ENCODE measurements around the gene FOXK1.

The FOXK1 gene

GRCh38 chr7:4789194-4790077 is 107.3 kb downstream of the FOXK1 start:
- Histone ChIP-seq H3K4me2 (ENCODE audit: low read length) (no peak overlapping the region), H3K4me3 (ENCODE audit: low read depth, low read length) (no peak overlapping the region), H3K27me3 (ENCODE audit: control insufficient read depth, insufficient read depth, low read length) (no peaks in the 10 kb centered on the region), H3K79me2 (no peaks in the 10 kb centered on the region), H3K27ac (no peak overlapping the region), H3K9me3 (ENCODE audit: control insufficient read depth, low read length) (no peaks in the 10 kb centered on the region), H3K9ac (no peak overlapping the region), H2AFZ (no peak overlapping the region), H3K36me3 (ENCODE audit: control insufficient read depth, insufficient read depth, low read length) (no peaks in the 10 kb centered on the region), H3K4me1 (no peaks in the 10 kb centered on the region)
- TF ChIP-seq CTCF (IDR thresholded peaks at IDR 0.05) = no peak

GRCh38 chr7:4790078-4790465 is 108.0 kb downstream of the FOXK1 start:
- no peaks in the 10 kb centered on the region for H3K9me3 ChIP-seq (ENCODE audit: control insufficient read depth, low read length)
- H3K4me1 ChIP-seq = no peaks in the 10 kb centered on the region
- no peak overlapping the region for H2AFZ ChIP-seq
- H3K4me2 ChIP-seq (ENCODE audit: low read length) = no peak overlapping the region
- H3K36me3 ChIP-seq (ENCODE audit: control insufficient read depth, insufficient read depth, low read length) = no peaks in the 10 kb centered on the region
- no peak overlapping the region for H3K4me3 ChIP-seq (ENCODE audit: low read depth, low read length)
- H3K9ac ChIP-seq = no peak overlapping the region
- no peak for TF ChIP-seq CTCF (IDR thresholded peaks at IDR 0.05)
- H3K27ac ChIP-seq = no peak overlapping the region
- no peaks in the 10 kb centered on the region for H3K79me2 ChIP-seq
- H3K27me3 ChIP-seq (ENCODE audit: control insufficient read depth, insufficient read depth, low read length) = no peaks in the 10 kb centered on the region

GRCh38 chr7:4790516-4790991 is 108.5 kb downstream of the FOXK1 start:
- Histone ChIP-seq H3K27me3 (ENCODE audit: control insufficient read depth, insufficient read depth, low read length) (no peaks in the 10 kb centered on the region), H3K79me2 (no peaks in the 10 kb centered on the region), H3K4me1 (no peaks in the 10 kb centered on the region), H3K9ac (no peak overlapping the region), H3K27ac (no peak overlapping the region), H2AFZ (no peak overlapping the region), H3K9me3 (ENCODE audit: control insufficient read depth, low read length) (no peaks in the 10 kb centered on the region), H3K4me2 (ENCODE audit: low read length) (no peak overlapping the region), H3K4me3 (ENCODE audit: low read depth, low read length) (no peak overlapping the region), H3K36me3 (ENCODE audit: control insufficient read depth, insufficient read depth, low read length) (no peaks in the 10 kb centered on the region)
- no peak for TF ChIP-seq CTCF (IDR thresholded peaks at IDR 0.05)

GRCh38 chr7:4791101-4791737 is 109.1 kb downstream of the FOXK1 start:
- no peak overlapping the region for H3K27ac ChIP-seq
- no peaks in the 10 kb centered on the region for H3K9me3 ChIP-seq (ENCODE audit: control insufficient read depth, low read length)
- H3K27me3 ChIP-seq (ENCODE audit: control insufficient read depth, insufficient read depth, low read length) = no peaks in the 10 kb centered on the region
- no peak overlapping the region for H3K4me3 ChIP-seq (ENCODE audit: low read depth, low read length)
- no peak overlapping the region for H3K9ac ChIP-seq
- no peak overlapping the region for H2AFZ ChIP-seq
- no peak for TF ChIP-seq CTCF (IDR thresholded peaks at IDR 0.05)
- H3K79me2 ChIP-seq = no peaks in the 10 kb centered on the region
- no peaks in the 10 kb centered on the region for H3K36me3 ChIP-seq (ENCODE audit: control insufficient read depth, insufficient read depth, low read length)
- H3K4me1 ChIP-seq = no peaks in the 10 kb centered on the region
- H3K4me2 ChIP-seq (ENCODE audit: low read length) = no peak overlapping the region

Measured in parathyroid adenoma (tissue), 2 donors.